Measurements from ENCODE around the gene DENND1B.

Gene DENND1B

DNA sequence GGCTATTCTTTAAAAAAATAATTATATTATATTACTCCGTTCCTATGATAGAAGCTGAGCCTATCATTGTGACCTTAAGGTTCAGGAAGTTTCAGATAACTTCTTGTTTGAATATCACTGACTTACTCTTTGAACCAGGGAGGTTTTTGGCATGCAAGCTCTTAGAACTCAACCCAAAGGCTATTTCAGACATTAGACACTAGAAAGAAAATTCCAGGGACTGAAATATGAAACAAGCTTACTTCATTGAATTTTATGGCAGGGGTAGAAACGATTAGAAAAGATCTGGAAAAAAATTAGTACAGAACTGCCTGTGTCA is 159.6 kb downstream of the DENND1B start:
- DNase-seq (ENCODE audit: low spot score), result no peak
- TF ChIP-seq, protein P1, sequence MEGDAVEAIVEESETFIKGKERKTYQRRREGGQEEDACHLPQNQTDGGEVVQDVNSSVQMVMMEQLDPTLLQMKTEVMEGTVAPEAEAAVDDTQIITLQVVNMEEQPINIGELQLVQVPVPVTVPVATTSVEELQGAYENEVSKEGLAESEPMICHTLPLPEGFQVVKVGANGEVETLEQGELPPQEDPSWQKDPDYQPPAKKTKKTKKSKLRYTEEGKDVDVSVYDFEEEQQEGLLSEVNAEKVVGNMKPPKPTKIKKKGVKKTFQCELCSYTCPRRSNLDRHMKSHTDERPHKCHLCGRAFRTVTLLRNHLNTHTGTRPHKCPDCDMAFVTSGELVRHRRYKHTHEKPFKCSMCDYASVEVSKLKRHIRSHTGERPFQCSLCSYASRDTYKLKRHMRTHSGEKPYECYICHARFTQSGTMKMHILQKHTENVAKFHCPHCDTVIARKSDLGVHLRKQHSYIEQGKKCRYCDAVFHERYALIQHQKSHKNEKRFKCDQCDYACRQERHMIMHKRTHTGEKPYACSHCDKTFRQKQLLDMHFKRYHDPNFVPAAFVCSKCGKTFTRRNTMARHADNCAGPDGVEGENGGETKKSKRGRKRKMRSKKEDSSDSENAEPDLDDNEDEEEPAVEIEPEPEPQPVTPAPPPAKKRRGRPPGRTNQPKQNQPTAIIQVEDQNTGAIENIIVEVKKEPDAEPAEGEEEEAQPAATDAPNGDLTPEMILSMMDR (IDR thresholded peaks at IDR 0.05; ENCODE audit: extremely low read depth, missing control alignments), result no peak

DNA sequence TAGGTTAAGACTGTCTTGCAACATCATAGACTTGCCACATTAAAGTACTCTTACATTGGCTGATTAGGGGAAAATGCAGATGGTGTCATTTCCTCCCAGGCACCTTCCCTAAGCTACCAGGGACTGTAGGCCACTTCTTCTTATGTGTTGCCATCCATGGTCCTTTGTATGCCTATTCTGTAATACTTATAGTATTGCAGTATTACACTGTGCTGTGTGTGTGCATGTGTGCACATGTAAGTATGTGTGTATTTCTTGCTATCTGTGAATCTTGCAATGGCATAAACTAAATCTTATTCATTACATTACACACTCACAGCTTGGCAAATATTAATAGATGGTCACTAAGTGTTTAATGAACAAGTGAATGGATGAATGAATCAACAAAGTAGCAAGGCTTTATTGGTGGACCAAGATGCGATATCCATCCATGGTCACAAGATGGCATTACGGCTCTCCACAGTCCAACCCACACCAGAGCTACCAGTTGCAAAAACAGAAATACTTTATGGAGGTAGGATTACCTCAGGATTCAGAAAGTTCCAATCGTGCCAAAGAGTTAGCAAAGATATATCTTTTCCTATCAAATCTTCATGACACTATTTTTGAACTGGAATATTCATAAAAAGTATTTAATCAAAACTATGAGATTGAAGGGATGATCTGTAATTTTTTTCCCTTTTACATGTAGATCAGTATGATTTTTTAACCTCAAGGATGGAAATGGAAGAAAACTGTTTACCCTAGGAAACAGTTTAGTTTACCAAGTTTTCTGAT is 160.2 kb downstream of the DENND1B start:
- TF ChIP-seq, protein P1 (IDR thresholded peaks at IDR 0.05; ENCODE audit: extremely low read depth, missing control alignments), result peak; percentile 49
- DNase-seq (ENCODE audit: low spot score), result no peak

DNA sequence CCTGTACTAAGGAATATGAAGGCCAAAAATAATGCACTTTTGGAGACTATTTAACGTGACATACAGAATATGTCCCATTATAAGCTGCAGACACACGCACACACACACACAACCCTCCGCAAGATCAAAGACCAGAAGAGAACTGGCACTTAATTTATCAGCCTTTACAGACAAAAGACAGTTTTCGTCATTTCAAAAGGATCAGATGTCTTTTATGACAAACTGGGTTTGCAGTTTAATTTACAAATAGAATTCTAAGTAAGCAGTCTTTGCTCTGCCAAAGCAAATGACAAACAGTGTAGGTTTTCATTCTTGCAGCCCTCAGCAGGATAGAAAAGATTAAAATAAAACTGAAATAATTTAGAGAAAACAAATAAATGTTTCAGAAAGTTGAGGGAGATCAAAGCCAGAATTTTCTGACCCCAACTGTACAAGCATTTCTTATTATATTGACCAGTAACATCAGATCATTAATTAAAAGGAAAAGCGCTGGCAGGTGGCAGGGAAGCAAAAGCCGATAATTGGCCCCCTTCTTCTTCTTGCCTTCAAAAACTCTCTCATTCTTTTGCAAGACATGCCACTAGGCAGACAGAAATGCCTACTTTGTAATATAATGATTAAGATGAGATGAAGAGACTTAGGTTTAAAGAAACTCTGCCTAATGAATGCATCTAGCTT is 169.0 kb downstream of the DENND1B start:
- no peak for DNase-seq (ENCODE audit: low spot score)
- TF ChIP-seq, protein P1 (IDR thresholded peaks at IDR 0.05; ENCODE audit: extremely low read depth, missing control alignments), result no peak

DNA sequence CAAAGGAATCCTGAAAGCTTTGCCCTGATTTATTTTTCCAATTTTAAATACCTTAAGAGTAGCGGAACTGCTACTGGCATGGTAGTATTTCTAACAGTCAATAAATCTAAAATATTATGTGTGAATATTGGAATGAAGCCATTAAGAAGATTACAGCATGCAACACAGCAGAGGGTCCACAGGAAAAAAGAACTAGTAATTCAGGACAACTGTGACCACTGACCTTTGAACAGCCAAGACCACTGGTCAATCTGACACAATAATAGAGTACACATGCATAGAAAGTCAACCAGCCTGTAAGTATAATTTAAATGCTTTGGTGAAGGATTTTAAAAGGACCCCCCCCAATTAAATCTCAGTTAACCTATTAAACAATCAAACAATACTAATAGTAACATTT is 171.0 kb downstream of the DENND1B start:
- TF ChIP-seq, protein P1 (IDR thresholded peaks at IDR 0.05; ENCODE audit: extremely low read depth, missing control alignments), result no peak
- no peak for DNase-seq (ENCODE audit: low spot score)

DNA sequence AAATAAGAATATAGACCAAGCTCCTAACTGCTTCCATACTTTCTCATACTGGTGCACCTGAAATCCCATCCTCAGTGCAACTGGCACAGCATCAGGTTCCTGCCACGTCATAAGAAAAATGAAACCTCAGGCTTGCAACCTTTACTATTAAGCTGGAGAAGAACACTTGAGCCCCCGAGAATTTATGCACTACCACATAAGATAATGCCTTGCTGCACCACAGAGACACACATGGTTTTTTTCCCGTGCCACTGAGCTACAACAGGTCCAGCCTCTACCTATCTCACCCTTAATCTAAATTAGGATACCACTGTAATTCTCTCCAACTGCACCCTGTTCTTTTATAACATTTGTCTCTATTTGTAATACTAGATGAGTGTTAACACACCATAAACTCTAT is 174.5 kb downstream of the DENND1B start:
- DNase-seq (ENCODE audit: low spot score), result no peak
- TF ChIP-seq, protein P1 (IDR thresholded peaks at IDR 0.05; ENCODE audit: extremely low read depth, missing control alignments), result no peak

DNA sequence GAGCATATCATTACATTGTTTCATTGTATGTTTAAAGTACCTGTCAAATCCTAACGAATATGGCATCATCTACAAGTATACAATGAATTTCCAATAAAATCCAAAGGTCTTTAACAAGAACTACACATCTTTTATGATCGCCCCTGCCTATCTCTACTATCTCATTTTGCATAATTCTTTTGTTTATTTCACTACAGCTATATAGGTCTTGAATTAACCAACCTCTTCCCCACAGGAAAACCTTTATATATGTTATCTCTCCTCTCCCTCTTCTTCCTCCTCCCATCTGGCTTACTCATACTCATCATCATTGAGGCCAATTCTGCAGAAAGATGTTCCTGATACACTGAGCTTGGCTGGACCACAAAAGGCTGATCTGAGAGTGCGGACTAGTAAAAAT is 175.5 kb downstream of the DENND1B start:
- DNase-seq (ENCODE audit: low spot score), result no peak

DNA sequence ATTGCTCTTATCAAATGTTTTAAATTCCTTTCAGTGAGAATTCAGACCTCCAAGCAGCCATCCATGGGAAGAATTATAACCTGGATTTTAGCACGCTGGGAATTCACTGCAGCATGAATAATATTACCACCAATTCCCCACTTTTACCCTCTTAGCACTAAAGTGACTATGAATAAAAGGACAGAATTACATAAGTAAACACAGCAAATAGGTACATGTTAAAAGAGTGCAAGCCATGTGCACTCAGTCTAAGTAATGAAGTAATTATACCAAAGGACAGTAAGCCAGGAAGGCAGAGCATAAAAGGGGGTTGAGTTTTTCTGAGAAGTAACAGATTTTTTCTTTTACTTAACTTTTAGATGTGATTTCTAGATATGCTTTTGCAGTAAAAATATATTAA is 176.3 kb downstream of the DENND1B start:
- DNase-seq (ENCODE audit: low spot score), result no peak
- TF ChIP-seq, protein P1 (IDR thresholded peaks at IDR 0.05; ENCODE audit: extremely low read depth, missing control alignments), result no peak

More for the DNA sequence above, 175.5 kb downstream of the DENND1B start:
- TF ChIP-seq, protein P1 (IDR thresholded peaks at IDR 0.05; ENCODE audit: extremely low read depth, missing control alignments), result no peak
